GM21619 (cell line): Measurements from ENCODE around the gene HMSD.

ENCODE experiments used
- ATAC-seq: cut with Tn5 transposase; IDR thresholded peaks from one replicate; pipeline ENCODE4 v1.9.1; 2021; ENCODE audit not compliant: unreplicated experiment

HMSD gene

GRCh38 chr18:63953811-63954210 is 4.7 kb downstream of the HMSD start:
- no peak for ATAC-seq

DNA sequence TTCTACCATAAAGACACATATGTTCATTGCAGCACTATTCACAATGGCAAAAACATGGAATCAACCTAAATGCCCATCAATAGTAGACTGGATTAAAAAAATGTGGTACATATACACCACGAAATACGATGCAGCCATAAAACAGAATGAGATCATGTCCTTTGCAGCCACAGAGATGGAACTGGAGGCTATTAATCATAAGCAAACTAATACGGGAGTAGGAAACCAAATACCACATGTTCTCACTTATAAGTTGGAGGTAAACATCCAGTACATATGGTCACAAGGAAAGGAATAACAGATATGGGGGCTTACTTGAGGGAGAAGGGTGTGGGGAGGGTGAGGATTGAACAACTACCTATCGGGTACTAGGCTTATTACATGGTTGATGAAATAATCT is 7.7 kb downstream of the HMSD start:
- ATAC-seq = no peak

GRCh38 chr18:63960891-63961290 is 11.8 kb downstream of the HMSD start:
- no peak for ATAC-seq

GRCh38 chr18:63961435-63961980 is 12.4 kb downstream of the HMSD start:
- ATAC-seq = no peak

- ATAC-seq = no peak
These were observed 13.0 kb downstream of the HMSD start for GRCh38 chr18:63962137-63962536.

DNA sequence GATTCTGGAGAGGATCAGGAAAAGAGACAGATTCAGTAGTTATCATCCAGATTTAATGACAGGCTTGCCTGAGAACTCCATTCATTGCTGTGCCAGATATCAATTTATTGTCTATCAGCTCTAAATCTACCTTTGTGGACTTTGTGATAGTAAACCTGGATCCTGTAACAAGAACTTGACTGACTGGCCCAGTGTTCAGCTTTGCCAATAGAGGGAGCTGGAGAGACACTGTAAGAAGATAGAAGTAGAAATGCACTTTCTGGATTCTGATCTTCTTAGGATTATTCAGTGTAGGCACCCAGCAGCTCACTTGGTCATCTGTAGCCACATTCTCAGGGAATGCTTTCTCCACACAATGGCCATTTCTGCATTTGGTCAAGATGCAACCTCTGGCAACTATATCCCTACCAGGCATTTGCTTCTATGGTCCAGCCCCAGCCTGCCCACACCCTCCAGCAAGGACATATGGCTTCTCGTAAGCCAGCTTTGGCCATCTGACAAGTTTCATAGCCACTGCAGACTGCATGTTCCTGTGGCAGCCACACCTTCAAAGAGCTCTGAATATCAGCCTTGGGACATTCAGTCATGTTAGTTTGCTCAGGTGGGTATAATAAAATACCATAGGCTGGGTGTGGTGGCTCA is 14.6 kb downstream of the HMSD start:
- peak; percentile 83 for ATAC-seq

DNA sequence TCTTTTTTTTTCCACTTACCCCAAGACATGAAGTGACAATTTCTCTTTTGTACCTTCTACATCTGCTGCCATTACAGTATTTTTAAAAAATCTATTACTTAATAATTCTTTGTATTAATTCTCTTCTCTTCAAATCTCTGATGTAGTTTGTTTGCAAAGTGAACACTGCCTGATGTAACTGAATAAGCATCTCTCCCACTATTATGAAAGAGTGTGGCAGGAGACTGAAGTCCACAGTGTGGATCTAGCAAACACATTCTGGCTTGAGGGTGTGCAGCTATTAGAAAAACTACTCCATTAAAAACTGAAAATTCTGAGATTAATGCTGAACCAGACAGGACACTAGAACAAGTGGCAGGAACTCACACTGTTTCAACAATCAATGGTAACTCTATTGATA is 15.8 kb downstream of the HMSD start:
- ATAC-seq = no peak

DNA sequence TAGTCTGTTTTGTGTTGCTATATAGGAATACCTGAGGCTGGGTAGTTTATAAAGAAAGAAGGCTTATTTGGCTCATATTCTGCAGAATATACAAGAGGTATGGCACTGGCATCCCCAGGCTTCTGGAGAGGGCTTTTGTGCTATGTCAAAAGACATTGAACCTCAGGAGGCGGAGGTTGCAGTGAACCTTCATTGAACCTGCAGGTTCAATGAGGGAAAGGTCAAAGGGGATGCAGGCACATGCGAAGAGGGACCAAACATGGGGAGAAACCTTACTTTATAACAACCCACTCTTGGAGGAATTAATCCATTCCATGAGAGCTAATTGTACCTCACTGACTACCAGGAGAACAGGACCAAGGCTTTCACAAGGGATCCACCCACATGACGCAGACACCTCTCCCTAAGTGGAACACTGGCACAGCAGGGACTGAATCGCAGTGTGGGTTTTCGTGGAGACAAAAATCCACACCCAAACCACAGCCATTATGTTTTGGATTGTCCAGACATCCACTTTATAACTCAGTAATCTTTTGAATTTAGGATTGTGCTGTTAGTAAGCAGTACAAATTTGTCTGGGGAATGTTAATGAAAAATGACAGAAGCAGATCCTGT is 16.7 kb downstream of the HMSD start:
- ATAC-seq = no peak

GRCh38 chr18:63969942-63970808 is 21.1 kb downstream of the HMSD start, which contains the start of gene SERPINB8:
Gene SERPINB8, plus strand, starts transcription at chr18:63970081. Its CDS starts 8,228 bp downstream, at chr18:63978309.
- peak; percentile 93 for ATAC-seq

GRCh38 chr18:63970809-63971205 is 21.7 kb downstream of the HMSD start:
- peak; percentile 1 for ATAC-seq

- no peak for ATAC-seq
These were observed 22.4 kb downstream of the HMSD start for GRCh38 chr18:63971320-63972001.

DNA sequence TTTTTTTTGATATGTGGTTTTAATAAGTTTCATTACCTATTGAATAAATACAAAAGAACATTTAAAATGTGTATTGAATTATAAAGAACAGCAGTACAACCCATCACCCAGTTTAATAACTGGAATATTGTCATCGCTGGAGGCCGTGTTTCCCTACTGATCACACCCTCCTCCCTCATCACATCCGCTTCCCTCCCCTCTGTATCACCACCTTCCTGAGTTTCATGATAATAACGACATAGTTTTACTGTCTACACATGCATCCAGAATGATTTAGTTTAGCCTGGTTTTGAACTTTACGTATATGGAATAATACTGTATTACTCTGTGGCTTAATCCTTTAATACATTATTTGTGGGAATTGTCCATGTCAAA is 22.9 kb downstream of the HMSD start:
- no peak for ATAC-seq

- ATAC-seq = no peak
These were observed 25.9 kb downstream of the HMSD start for GRCh38 chr18:63974991-63975390.

GRCh38 chr18:63975628-63976027 is 26.5 kb downstream of the HMSD start:
- no peak for ATAC-seq

- ATAC-seq = no peak
These were observed 27.9 kb downstream of the HMSD start for GRCh38 chr18:63977040-63977439.

- ATAC-seq = peak; percentile 78
These were observed 30.4 kb downstream of the HMSD start for GRCh38 chr18:63979409-63979920.

DNA sequence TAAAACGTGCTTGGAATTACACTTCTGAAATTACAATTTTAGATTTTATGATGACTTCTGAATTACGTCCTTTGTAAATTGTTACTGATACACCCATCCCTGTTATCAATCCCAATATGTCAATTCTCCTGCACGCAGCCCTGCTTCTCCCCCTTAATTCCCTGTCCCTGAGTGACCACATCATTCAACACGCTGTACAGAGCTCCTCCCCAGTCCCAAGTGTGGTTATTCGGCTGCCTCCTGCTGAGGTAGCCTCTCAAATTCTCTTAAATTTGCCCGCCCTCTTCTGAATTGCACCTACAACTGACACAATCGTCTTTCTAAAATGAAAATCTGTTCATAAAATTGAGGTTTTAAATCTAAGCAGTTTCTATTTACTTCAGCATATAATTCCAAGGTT is 30.9 kb downstream of the HMSD start:
- ATAC-seq = no peak

DNA sequence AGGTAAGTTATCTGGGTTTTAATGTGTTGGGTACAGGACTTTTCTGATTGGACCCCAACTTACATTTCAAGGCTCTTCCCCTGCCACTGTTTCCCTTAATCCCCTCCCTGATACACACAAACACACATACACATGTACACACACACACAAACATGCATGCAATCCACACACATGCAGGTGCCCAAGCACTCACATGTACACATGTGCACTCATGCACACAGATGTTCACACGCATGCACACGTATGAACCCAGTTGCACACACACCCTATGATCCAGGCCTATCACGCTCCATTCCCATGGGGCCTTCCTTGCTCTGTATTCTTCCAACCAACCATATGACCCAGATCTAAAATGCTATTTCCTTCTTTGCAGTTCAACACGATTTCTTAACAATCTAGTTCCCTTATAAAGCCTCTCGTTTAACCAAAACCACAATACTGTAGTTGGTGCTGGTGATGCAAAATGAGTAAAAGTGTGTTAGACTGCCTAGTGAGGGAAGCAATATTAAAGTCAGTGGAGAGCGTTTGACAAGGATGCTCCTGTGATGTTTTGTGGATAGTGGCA is 31.9 kb downstream of the HMSD start:
- no peak for ATAC-seq

DNA sequence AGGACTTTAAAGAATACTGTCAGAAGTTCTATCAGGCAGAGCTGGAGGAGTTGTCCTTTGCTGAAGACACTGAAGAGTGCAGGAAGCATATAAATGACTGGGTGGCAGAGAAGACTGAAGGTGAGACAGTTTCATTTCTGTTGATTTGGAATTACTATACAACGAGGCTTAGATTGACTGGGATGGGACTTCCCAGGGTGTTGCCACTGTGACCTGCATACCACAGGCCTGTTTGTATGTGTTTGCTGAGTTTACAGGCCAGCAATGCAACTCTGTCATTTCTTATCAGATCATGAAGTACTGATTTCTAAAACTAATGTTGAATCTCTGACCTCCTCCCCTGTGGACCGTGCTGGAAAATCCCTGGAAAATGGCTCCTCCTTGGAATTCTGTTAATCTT is 32.6 kb downstream of the HMSD start:
- no peak for ATAC-seq

DNA sequence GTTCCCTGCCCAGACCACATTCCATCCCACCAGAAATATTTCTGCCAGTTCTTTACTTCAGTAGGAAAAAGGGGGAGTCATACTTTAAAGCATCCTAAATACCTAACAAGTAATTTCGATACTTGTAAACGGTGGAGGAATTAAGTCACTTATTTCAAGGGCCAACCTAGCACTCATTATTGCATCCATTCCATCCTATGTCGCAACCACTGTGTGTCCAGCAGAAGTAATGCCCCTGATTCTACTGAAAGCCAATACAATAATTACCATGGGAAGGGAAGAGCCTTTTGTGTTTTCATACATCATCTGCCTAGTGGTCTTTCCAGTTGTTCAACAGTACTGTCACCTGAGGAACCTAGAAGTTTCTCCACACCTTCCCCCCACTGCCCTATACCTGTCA is 33.3 kb downstream of the HMSD start:
- no peak for ATAC-seq

DNA sequence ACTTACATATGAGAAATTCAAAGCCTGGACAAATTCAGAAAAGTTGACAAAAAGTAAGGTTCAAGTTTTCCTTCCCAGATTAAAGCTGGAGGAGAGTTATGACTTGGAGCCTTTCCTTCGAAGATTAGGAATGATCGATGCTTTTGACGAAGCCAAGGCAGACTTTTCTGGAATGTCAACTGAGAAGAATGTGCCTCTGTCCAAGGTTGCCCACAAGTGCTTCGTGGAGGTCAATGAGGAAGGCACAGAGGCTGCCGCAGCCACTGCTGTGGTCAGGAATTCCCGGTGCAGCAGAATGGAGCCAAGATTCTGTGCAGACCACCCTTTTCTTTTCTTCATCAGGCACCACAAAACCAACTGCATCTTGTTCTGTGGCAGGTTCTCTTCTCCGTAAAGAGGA is 37.8 kb downstream of the HMSD start:
- ATAC-seq = no peak
